ENCODE results near the gene HRH4. TPM values are rescaled to one million over a fixed set of nuclear protein-coding genes. Genes with fewer than 3 reads are reported as not detected.

The HRH4 gene
- 0.48 TPM for total RNA-seq (ENCODE audit: insufficient read depth, low replicate concordance)

GRCh38 chr18:24460388-24460787 lies at the start of gene HRH4:
TSS of gene HRH4 (plus strand) at chr18:24460637. CDS start at chr18:24460729, 92 bp downstream.
- DNase-seq (ENCODE audit: low spot score), result no peak

- DNase-seq (ENCODE audit: low spot score), result peak; percentile 47
Measured at GRCh38 chr18:24413148-24413547, 47.3 kb upstream of the HRH4 start.

- no peak for DNase-seq (ENCODE audit: low spot score)
Measured at GRCh38 chr18:24414349-24415003, 46.0 kb upstream of the HRH4 start.

- DNase-seq (ENCODE audit: low spot score), result no peak
Measured at GRCh38 chr18:24417480-24417879, 43.0 kb upstream of the HRH4 start.

GRCh38 chr18:24420551-24420950 lies 39.9 kb upstream of the HRH4 start:
- DNase-seq (ENCODE audit: low spot score), result no peak

GRCh38 chr18:24421831-24422230 lies 38.6 kb upstream of the HRH4 start:
- DNase-seq (ENCODE audit: low spot score), result no peak

GRCh38 chr18:24426073-24426397 lies 34.4 kb upstream of the HRH4 start:
- no peak for DNase-seq (ENCODE audit: low spot score)

GRCh38 chr18:24426398-24427294 lies 33.8 kb upstream of the HRH4 start, which contains the start of gene IMPACT:
TSS of gene IMPACT (plus strand) at chr18:24426670. CDS start at chr18:24426757, 87 bp downstream.
- peak; percentile 87 for DNase-seq (ENCODE audit: low spot score)

GRCh38 chr18:24427484-24427883 lies 33.0 kb upstream of the HRH4 start:
- no peak for DNase-seq (ENCODE audit: low spot score)

GRCh38 chr18:24428709-24429108 lies 31.7 kb upstream of the HRH4 start:
- DNase-seq (ENCODE audit: low spot score), result no peak

GRCh38 chr18:24429188-24429587 lies 31.2 kb upstream of the HRH4 start:
- no peak for DNase-seq (ENCODE audit: low spot score)

- no peak for DNase-seq (ENCODE audit: low spot score)
Measured at GRCh38 chr18:24432618-24433017, 27.8 kb upstream of the HRH4 start.

GRCh38 chr18:24436939-24437338 lies 23.5 kb upstream of the HRH4 start:
- DNase-seq (ENCODE audit: low spot score), result no peak

- no peak for DNase-seq (ENCODE audit: low spot score)
Measured at GRCh38 chr18:24443870-24444269, 16.6 kb upstream of the HRH4 start.

GRCh38 chr18:24446453-24446852 lies 14.0 kb upstream of the HRH4 start:
- no peak for DNase-seq (ENCODE audit: low spot score)

- no peak for DNase-seq (ENCODE audit: low spot score)
Measured at GRCh38 chr18:24446953-24447538, 13.4 kb upstream of the HRH4 start.

GRCh38 chr18:24447961-24448360 lies 12.5 kb upstream of the HRH4 start:
- no peak for DNase-seq (ENCODE audit: low spot score)

GRCh38 chr18:24456549-24456948 lies 3.9 kb upstream of the HRH4 start:
- no peak for DNase-seq (ENCODE audit: low spot score)

GRCh38 chr18:24459772-24460171 lies 665 bp upstream of the HRH4 start:
- no peak for DNase-seq (ENCODE audit: low spot score)

GRCh38 chr18:24461996-24462395 lies 1.6 kb downstream of the HRH4 start:
- peak; percentile 18 for DNase-seq (ENCODE audit: low spot score)

- DNase-seq (ENCODE audit: low spot score), result no peak
Measured at GRCh38 chr18:24462838-24463775, 2.7 kb downstream of the HRH4 start.

Measured in umbilical cord (tissue), 2 donors.